ENCODE results near the gene SCN9A.

Gene SCN9A

GRCh38 chr2:166332106-166332505, 43.6 kb downstream of the SCN9A start:
- TF ChIP-seq EZH2 (IDR thresholded peaks at IDR 0.05; ENCODE audit: borderline replicate concordance, low read length) = no peak
- no peak for TF ChIP-seq CTCF (IDR thresholded peaks at IDR 0.05; ENCODE audit: low read length)
- Histone ChIP-seq H3F3A (ENCODE audit: insufficient read depth, low read length) (no peaks in the 10 kb centered on the region), H2AFZ (ENCODE audit: low read length) (no peak overlapping the region), H3K9me3 (ENCODE audit: low read length) (no peaks in the 10 kb centered on the region), H3K4me3 (ENCODE audit: low read depth, low read length, poor library complexity, severe bottlenecking) (no peak overlapping the region), H3K4me1 (ENCODE audit: insufficient read depth, low read length, severe bottlenecking) (no peaks in the 10 kb centered on the region), H3K4me2 (ENCODE audit: low read length) (no peak overlapping the region), H4K20me1 (ENCODE audit: insufficient read depth, low read length) (no peaks in the 10 kb centered on the region), H3K27me3 (ENCODE audit: insufficient read depth, low read length) (no peaks in the 10 kb centered on the region), H3K36me3 (ENCODE audit: insufficient read depth, low read length) (no peaks in the 10 kb centered on the region), H3K27ac (ENCODE audit: low read depth, low read length, poor library complexity, severe bottlenecking) (no peak overlapping the region), H3K9ac (ENCODE audit: low read length) (no peak overlapping the region), H3K9me2 (ENCODE audit: low read depth, low read length) (no peaks in the 10 kb centered on the region), H3K79me2 (ENCODE audit: insufficient read depth, low read length) (no peaks in the 10 kb centered on the region)

- Histone ChIP-seq H3K79me2 (ENCODE audit: insufficient read depth, low read length) (no peaks in the 10 kb centered on the region), H3K27ac (ENCODE audit: low read depth, low read length, poor library complexity, severe bottlenecking) (no peak overlapping the region), H3K4me1 (ENCODE audit: insufficient read depth, low read length, severe bottlenecking) (no peaks in the 10 kb centered on the region), H3F3A (ENCODE audit: insufficient read depth, low read length) (no peaks in the 10 kb centered on the region), H3K9me2 (ENCODE audit: low read depth, low read length) (no peaks in the 10 kb centered on the region), H3K4me2 (ENCODE audit: low read length) (no peak overlapping the region), H4K20me1 (ENCODE audit: insufficient read depth, low read length) (no peaks in the 10 kb centered on the region), H2AFZ (ENCODE audit: low read length) (no peak overlapping the region), H3K36me3 (ENCODE audit: insufficient read depth, low read length) (no peaks in the 10 kb centered on the region), H3K9me3 (ENCODE audit: low read length) (no peaks in the 10 kb centered on the region), H3K4me3 (ENCODE audit: low read depth, low read length, poor library complexity, severe bottlenecking) (no peak overlapping the region), H3K9ac (ENCODE audit: low read length) (no peak overlapping the region), H3K27me3 (ENCODE audit: insufficient read depth, low read length) (no peaks in the 10 kb centered on the region)
- TF ChIP-seq EZH2 (IDR thresholded peaks at IDR 0.05; ENCODE audit: borderline replicate concordance, low read length) (no peak), CTCF (IDR thresholded peaks at IDR 0.05; ENCODE audit: low read length) (no peak)
These were observed 44.3 kb downstream of the SCN9A start for GRCh38 chr2:166331468-166331867.

DNA sequence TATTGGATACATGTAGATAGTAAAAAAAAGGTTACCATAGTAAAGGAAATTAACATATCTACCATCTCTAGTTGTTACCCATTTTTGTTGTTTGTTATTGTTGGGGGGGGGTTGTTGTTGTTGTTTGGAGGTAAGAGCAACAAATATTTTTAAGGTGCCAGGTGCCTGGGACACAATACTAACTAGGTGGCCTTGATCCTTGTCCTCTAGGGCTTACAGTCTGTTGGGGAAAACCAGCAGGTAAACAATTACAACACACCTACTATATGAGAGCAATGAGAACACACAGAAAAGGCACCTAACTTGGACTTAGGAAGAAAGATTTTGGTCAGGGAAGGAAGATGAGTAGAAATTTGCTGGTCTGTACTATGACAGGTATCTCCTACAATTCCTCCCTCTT, 46.3 kb downstream of the SCN9A start:
- no peaks in the 10 kb centered on the region for H3K79me2 ChIP-seq (ENCODE audit: insufficient read depth, low read length)
- H3F3A ChIP-seq (ENCODE audit: insufficient read depth, low read length) = no peaks in the 10 kb centered on the region
- H3K27ac ChIP-seq (ENCODE audit: low read depth, low read length, poor library complexity, severe bottlenecking) = no peak overlapping the region
- no peak overlapping the region for H2AFZ ChIP-seq (ENCODE audit: low read length)
- H3K27me3 ChIP-seq (ENCODE audit: insufficient read depth, low read length) = no peaks in the 10 kb centered on the region
- H3K4me1 ChIP-seq (ENCODE audit: insufficient read depth, low read length, severe bottlenecking) = no peaks in the 10 kb centered on the region
- no peak overlapping the region for H3K4me2 ChIP-seq (ENCODE audit: low read length)
- H3K9me2 ChIP-seq (ENCODE audit: low read depth, low read length) = no peaks in the 10 kb centered on the region
- no peaks in the 10 kb centered on the region for H4K20me1 ChIP-seq (ENCODE audit: insufficient read depth, low read length)
- H3K4me3 ChIP-seq (ENCODE audit: low read depth, low read length, poor library complexity, severe bottlenecking) = no peak overlapping the region
- no peaks in the 10 kb centered on the region for H3K36me3 ChIP-seq (ENCODE audit: insufficient read depth, low read length)
- no peaks in the 10 kb centered on the region for H3K9me3 ChIP-seq (ENCODE audit: low read length)
- no peak for TF ChIP-seq EZH2 (IDR thresholded peaks at IDR 0.05; ENCODE audit: borderline replicate concordance, low read length)
- TF ChIP-seq CTCF (IDR thresholded peaks at IDR 0.05; ENCODE audit: low read length) = no peak
- no peak overlapping the region for H3K9ac ChIP-seq (ENCODE audit: low read length)
